Stomach smooth muscle (tissue), 2 donors: Measurements from ENCODE around the gene SPATA31C1.

Experiments used
- H3K27ac ChIP-seq: one replicate; pipeline ENCODE4 v1.7.0; 2013; ENCODE audit warnings: mild to moderate bottlenecking, low read length, inconsistent platforms
- H3K27me3 ChIP-seq, 2 donors: one replicate each; pipeline ENCODE4 v1.7.0; 2013; ENCODE audit warnings: low read length in 2 of 2; ENCODE audit not compliant: insufficient read depth in 2 of 2, control insufficient read depth in 1 of 2
- H3K36me3 ChIP-seq, 2 donors: one replicate each; pipeline ENCODE4 v1.7.0; 2013; ENCODE audit warnings: low read length in 2 of 2; ENCODE audit not compliant: control insufficient read depth in 2 of 2, insufficient read depth in 2 of 2
- H3K4me1 ChIP-seq: one replicate; pipeline ENCODE4 v1.7.0; 2013; ENCODE audit warnings: low read length; ENCODE audit not compliant: control insufficient read depth, insufficient read depth
- H3K4me3 ChIP-seq, 2 donors: one replicate each; pipeline ENCODE4 v1.7.0; 2013; ENCODE audit warnings: low read length in 2 of 2
- H3K9ac ChIP-seq, 2 donors: one replicate each; pipeline ENCODE4 v1.7.0; 2013; ENCODE audit warnings: low read length in 2 of 2, mild to moderate bottlenecking in 1 of 2
- H3K9me3 ChIP-seq, 2 donors: one replicate each; pipeline ENCODE4 v1.7.0; 2013; ENCODE audit warnings: low read length in 2 of 2; ENCODE audit not compliant: control insufficient read depth in 2 of 2
- donor health status: healthy.
- donor health status: Pancreatic carcinoma.

Gene SPATA31C1

DNA sequence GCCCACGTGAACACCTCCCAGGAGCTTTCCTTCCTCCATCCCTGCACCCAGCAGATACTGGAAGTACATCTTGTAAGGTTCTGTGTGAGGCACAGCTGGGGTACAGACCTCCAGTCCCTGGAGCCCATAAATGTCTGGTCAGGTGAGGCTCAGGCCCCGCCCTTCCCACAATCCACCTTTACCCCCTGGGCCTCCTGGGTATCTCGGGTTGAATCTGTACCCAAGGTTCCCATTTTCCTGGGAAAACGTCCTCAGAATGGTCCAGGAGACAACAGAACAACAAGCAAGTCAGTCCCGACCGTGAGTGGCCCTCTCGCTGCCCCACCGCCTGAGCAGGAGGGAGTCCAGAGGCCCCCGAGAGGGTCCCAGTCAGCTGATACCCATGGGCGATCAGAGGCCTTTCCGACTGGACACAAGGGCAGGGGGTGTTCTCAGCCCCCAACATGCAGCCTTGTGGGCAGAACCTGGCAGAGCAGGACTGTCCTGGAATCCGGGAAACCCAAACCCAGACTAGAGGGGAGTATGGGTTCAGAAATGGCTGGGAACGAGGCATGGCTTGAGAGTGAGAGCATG is 30.7 kb upstream of the SPATA31C1 start:
- Histone ChIP-seq H3K36me3 (no peaks in the 10 kb centered on the region), H3K27me3 (no peaks in the 10 kb centered on the region), H3K4me3 (no peak overlapping the region), H3K4me1 (no peaks in the 10 kb centered on the region), H3K9ac (no peak overlapping the region), H3K27ac (no peak overlapping the region), H3K9me3 (no peaks in the 10 kb centered on the region)

DNA sequence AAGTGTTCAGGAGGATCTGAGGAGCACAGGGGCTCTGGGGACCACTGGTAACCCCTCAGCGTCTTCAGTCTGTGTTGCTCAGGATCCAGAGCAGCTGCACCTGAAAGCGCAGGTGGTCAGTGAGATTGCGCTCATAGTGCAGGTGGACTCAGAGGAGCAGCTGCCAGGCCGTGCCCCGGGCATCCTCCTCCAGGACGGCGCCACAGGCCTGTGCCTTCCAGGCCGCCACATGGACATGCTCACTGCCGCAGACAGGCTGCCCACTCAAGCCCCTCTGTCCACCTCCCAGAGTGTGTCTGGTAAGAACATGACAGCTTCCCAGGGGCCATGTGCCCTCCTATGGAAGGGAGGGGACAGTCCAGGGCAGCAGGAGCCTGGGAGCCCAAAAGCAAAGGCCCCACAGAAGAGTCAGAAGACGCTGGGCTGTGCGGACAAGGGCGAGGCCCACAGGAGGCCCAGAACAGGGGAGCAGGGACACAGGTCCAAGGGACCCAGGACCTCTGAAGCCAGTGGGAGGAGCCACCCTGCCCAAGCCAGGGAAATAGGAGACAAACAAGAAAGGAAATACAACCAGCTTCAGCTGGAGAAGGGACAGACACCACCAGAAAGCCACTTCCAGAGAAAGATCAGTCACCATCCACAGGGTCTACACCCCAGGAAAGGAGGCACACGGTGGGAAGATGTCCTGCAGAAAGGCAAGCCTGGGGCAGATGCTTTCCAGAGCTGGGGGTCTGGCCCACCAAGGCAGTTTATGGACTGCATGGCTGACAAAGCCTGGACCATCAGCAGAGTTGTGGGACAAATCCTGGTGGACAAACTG is 29.9 kb upstream of the SPATA31C1 start:
- H3K27ac ChIP-seq: no peak overlapping the region
- no peak overlapping the region for H3K4me3 ChIP-seq
- H3K4me1 ChIP-seq: no peaks in the 10 kb centered on the region
- no peaks in the 10 kb centered on the region for H3K27me3 ChIP-seq
- no peaks in the 10 kb centered on the region for H3K9me3 ChIP-seq
- no peak overlapping the region for H3K9ac ChIP-seq
- H3K36me3 ChIP-seq: no peaks in the 10 kb centered on the region

DNA sequence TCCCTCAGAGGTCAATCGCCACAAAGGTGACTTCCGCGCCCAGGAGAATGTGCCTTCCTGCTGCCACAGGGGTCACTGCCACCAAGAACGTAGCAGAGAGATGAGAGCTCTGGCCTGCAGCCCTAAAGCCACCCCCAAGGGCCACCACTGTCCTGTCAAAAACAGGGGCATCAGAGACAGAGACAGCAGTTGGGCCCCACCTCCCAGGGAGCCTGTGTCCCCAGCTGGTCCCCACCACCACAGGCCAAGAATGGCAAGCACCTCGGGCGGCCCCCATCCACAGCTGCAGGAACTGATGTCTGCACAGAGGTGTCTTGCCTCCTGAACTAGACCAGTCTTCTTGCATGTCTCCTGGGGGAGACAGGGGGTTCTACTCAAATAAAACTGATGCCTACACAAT is 29.3 kb upstream of the SPATA31C1 start:
- H3K9me3 ChIP-seq: no peaks in the 10 kb centered on the region
- no peak overlapping the region for H3K4me3 ChIP-seq
- H3K27ac ChIP-seq: no peak overlapping the region
- H3K36me3 ChIP-seq: no peaks in the 10 kb centered on the region
- no peak overlapping the region for H3K9ac ChIP-seq
- H3K27me3 ChIP-seq: no peaks in the 10 kb centered on the region
- no peaks in the 10 kb centered on the region for H3K4me1 ChIP-seq

DNA sequence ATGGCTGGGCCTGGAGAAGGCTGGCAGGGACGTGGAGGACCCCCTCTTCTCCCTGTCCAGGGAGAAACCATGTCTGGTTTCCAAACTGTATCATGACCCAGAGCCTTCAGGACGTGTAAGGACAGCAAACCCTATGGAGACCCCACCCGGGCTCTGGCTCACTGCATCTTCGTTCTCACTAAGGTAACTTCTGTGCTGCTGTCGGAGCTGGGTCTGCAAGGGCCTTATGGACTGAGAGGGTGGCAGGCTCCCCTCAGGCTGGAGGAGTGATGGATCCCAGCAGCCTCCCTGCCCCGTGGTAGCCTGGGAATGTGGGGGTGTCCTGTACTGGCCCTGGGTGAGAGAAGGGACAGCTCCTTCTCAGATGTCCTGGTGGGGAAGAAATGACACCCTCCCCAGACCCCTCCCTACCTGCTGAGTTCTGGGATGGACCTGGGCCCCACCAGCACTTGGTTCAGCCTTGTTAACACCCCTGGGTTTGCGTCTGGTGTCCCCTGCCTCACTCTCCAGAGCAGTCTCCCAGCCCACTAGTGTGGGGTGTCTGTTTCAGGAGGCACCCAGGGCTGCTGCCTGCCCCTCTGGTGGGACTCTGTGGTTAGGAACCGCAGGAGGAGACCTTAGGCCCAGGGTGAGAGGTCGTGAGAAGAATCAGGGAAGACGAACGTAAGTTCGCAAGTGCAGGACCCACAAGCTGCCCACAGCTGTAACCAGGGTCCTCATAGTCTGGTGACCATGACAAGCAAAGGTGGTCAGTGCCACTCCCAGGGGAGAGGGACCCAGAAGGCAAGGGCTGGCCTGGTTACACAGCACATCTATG is 28.5 kb upstream of the SPATA31C1 start:
- Histone ChIP-seq H3K36me3 (no peaks in the 10 kb centered on the region), H3K4me3 (no peak overlapping the region), H3K4me1 (no peaks in the 10 kb centered on the region), H3K9ac (no peak overlapping the region), H3K9me3 (no peaks in the 10 kb centered on the region), H3K27ac (no peak overlapping the region), H3K27me3 (no peaks in the 10 kb centered on the region)

- Histone ChIP-seq H3K27ac (no peak overlapping the region), H3K36me3 (no peaks in the 10 kb centered on the region), H3K4me3 (no peak overlapping the region), H3K9me3 (peaks cover 0 to 2% of the 10 kb centered on the region in 2 donors), H3K9ac (no peak overlapping the region), H3K4me1 (no peaks in the 10 kb centered on the region), H3K27me3 (no peaks in the 10 kb centered on the region)
Observed at GRCh38 chr9:87889882-87890252, 27.9 kb upstream of the SPATA31C1 start.

GRCh38 chr9:87890837-87891236 is 26.9 kb upstream of the SPATA31C1 start:
- Histone ChIP-seq H3K27ac (no peak overlapping the region), H3K4me1 (no peaks in the 10 kb centered on the region), H3K4me3 (no peak overlapping the region), H3K9me3 (peaks cover 3% of the 10 kb centered on the region in 2 donors), H3K27me3 (no peaks in the 10 kb centered on the region), H3K36me3 (no peaks in the 10 kb centered on the region), H3K9ac (no peak overlapping the region)

GRCh38 chr9:87891754-87892153 is 26.0 kb upstream of the SPATA31C1 start:
- H3K27me3 ChIP-seq: no peaks in the 10 kb centered on the region
- H3K4me1 ChIP-seq: no peaks in the 10 kb centered on the region
- H3K36me3 ChIP-seq: no peaks in the 10 kb centered on the region
- no peak overlapping the region for H3K4me3 ChIP-seq
- H3K27ac ChIP-seq: no peak overlapping the region
- no peak overlapping the region for H3K9ac ChIP-seq
- H3K9me3 ChIP-seq: peaks cover 3% of the 10 kb centered on the region in 2 donors

DNA sequence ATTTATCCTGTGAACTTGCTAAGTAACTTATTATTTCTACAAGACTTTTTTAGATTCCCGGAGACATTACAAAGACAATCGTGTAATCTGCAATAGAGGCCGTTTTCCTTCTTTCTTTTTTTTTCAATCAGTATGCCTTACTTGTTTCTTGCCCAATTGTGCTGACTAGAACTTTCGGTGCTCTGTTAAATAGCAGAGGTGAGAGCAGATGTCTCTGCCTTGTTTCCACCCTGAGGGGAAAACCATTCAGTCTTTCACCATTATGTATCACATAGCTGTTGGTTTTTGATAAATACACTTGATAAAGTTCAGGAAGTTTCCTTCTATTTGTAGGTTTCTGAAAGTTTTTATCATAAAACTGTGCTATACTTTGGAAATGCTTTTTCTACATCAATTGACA is 24.8 kb upstream of the SPATA31C1 start:
- no peaks in the 10 kb centered on the region for H3K27me3 ChIP-seq
- H3K9ac ChIP-seq: no peak overlapping the region
- H3K4me1 ChIP-seq: no peaks in the 10 kb centered on the region
- no peaks in the 10 kb centered on the region for H3K36me3 ChIP-seq
- H3K9me3 ChIP-seq: peaks cover 3% of the 10 kb centered on the region in 2 donors
- no peak overlapping the region for H3K4me3 ChIP-seq
- H3K27ac ChIP-seq: no peak overlapping the region

DNA sequence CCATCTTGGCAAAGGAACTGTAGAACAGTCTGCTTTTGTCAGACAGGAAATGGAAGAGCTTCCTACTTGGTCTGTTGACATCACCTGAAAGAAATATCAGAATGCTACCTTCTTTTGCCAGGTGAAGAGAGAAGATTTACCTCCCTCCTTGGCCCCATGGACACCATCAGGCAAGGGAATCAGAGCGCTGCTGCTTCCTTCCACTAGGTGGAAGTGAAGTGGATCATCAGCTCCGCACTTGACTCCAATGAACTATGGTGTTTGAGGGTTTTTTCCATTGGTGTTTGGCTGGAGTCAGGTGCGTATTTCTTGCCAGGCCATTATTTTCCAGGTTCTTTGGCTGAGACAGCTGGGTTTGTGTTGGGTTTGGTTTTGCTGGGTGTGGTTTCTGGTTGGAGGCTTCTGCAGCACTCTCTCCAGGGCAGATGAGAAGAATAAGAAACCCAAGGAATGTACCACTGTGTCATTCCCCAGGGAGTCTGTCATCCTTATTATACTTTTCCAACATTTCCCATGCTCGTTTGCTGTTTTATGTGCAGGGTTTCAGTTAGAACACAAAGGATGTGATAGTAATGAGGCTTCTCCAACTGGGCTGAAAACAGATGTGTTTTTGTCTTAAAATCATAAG is 22.6 kb upstream of the SPATA31C1 start:
- Histone ChIP-seq H3K9me3 (peaks cover 3% of the 10 kb centered on the region in 2 donors), H3K27me3 (no peaks in the 10 kb centered on the region), H3K9ac (no peak overlapping the region), H3K27ac (no peak overlapping the region), H3K4me1 (no peaks in the 10 kb centered on the region), H3K36me3 (no peaks in the 10 kb centered on the region), H3K4me3 (no peak overlapping the region)

DNA sequence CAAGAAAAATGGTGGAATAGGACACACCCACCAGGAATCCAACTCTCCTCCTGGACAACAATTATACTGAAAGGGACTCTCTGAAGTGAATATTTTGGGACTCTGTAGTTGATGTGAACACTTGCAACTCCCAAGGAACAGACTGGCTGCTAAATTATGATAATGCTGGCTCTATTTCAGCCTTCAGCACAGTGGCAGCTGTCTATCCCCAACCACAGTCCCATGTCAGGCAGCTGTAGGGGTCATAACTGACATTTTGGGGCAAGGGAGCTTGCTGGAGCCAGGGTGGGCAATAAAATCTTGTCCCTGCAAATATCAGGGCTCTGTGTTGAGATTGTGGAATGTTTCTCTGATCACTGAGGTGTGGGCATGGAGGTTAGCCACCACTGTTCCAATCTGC is 20.9 kb upstream of the SPATA31C1 start:
- Histone ChIP-seq H3K9ac (no peak overlapping the region), H3K27me3 (no peaks in the 10 kb centered on the region), H3K4me1 (no peaks in the 10 kb centered on the region), H3K4me3 (no peak overlapping the region), H3K9me3 (peaks cover 3% of the 10 kb centered on the region in 2 donors), H3K36me3 (no peaks in the 10 kb centered on the region), H3K27ac (no peak overlapping the region)
